ENCODE results near the gene PLXDC2. TPM values are rescaled to one million over a fixed set of nuclear protein-coding genes. Genes with fewer than 3 reads are reported as not detected.

Gene PLXDC2
- total and polyA plus RNA-seq, 10 of the 15 experiments (the other 5 are each of a cell fraction or from before 2014, with no cell fraction given), result 0.05 to 1.8 (median 0.14) TPM; not detected in 2

DNA sequence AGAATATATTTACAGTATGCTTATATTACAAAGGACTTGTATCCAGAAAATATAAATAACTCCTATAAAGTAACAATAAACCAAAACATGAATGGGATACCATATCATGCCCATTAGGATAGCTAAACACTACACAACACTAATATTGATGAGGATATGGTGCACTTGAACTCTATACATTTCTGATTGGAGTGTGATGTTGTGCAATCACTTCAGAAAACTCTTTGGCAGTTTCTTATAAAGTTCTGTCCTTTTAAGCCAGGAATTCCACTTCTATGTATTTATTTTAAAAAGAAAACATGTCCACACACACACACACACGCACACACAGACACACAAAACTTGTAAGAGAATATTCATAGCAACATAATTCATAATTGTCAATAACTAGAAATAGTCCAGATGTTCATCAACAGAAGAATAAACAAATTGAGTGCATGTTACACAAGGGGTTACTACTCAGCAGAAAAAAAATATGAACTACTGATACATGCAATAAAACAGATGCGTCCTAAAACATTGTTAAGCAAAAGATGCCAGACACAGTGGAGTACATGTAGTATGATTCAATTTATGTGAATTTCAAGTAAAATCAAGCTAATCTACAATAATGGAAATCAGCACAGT, 416.0 kb downstream of the PLXDC2 start:
- Histone ChIP-seq H3K79me2 (ENCODE audit: control insufficient read depth, insufficient read depth, low read length) (no peaks in the 10 kb centered on the region), H3K27ac (ENCODE audit: control insufficient read depth, insufficient read depth) (no peak overlapping the region), H3K36me3 (ENCODE audit: control insufficient read depth in 2 of 2, insufficient read depth in 2 of 2, low read length in 1 of 2) (no peaks in the 10 kb centered on the region), H2AFZ (ENCODE audit: control insufficient read depth, low read depth, low read length) (no peak overlapping the region), H3K4me3 (no peak overlapping the region), H3K4me1 (ENCODE audit: control insufficient read depth, insufficient read depth, low read length) (no peaks in the 10 kb centered on the region), H3K9ac (ENCODE audit: control insufficient read depth, insufficient read depth, low read length) (no peak overlapping the region), H4K20me1 (ENCODE audit: control insufficient read depth, insufficient read depth) (no peaks in the 10 kb centered on the region), H3K4me2 (ENCODE audit: control insufficient read depth, insufficient read depth) (no peak overlapping the region), H3K27me3 (replicated peaks in 1 of 2; ENCODE audit: control insufficient read depth in 2 of 2, insufficient read depth in 2 of 2, low read length in 1 of 2) (no peaks in the 10 kb centered on the region), H3K9me3 (replicated peaks; ENCODE audit: control insufficient read depth, insufficient read depth, low read length) (no peaks in the 10 kb centered on the region)
- SMC1A ChIA-PET (ENCODE audit: uncharacterized antibody, unreplicated experiment), result interaction anchor here (0.5 to 0.6 kb wide), 2 partner anchors 16 to 329 kb away, joined by 3 to 4 read pairs; no protein-coding TSS in a partner anchor
- POLR2A ChIA-PET, result no interaction called here
- FAIRE-seq (no peak), DNase-seq (ENCODE audit: low read depth, low spot score) (no peak), ATAC-seq (no peak)
- in situ Hi-C loops (cut with MboI) (no loop called here), intact Hi-C loops (cut with micrococcal nuclease; ENCODE audit: unreplicated experiment) (no loop called here)
- 2% methylated on average over 2 of the region's 2 CpGs for WGBS (ENCODE audit: insufficient coverage, insufficient replicate concordance, low lambda C conversion rate, missing lambda C conversion rate)
- RAD21 ChIA-PET (ENCODE audit: unreplicated experiment), result no interaction called here
- CTCF ChIA-PET, result no interaction called here
- TF ChIP-seq KLF5 (IDR thresholded peaks at IDR 0.05; ENCODE audit: partially characterized antibody) (no peak), STAT1 (conservative IDR thresholded peaks at IDR 0.05) (no peak), CHD1 (IDR thresholded peaks at IDR 0.05; ENCODE audit: low read depth, low read length) (no peak), EGR1 (IDR thresholded peaks at IDR 0.05; ENCODE audit: borderline replicate concordance in 1 of 2, low read depth in 2 of 2, low read length in 2 of 2) (no peak), HDAC6 (IDR thresholded peaks at IDR 0.05; ENCODE audit: unreplicated experiment) (no peak), ZNF24 (IDR thresholded peaks at IDR 0.05) (no peak)
- TF ChIP-seq, protein P1, sequence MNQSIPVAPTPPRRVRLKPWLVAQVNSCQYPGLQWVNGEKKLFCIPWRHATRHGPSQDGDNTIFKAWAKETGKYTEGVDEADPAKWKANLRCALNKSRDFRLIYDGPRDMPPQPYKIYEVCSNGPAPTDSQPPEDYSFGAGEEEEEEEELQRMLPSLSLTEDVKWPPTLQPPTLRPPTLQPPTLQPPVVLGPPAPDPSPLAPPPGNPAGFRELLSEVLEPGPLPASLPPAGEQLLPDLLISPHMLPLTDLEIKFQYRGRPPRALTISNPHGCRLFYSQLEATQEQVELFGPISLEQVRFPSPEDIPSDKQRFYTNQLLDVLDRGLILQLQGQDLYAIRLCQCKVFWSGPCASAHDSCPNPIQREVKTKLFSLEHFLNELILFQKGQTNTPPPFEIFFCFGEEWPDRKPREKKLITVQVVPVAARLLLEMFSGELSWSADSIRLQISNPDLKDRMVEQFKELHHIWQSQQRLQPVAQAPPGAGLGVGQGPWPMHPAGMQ (IDR thresholded peaks at IDR 0.05; ENCODE audit: borderline replicate concordance), result no peak
- no TSS peak for BruUV-seq (replicated peaks)

DNA sequence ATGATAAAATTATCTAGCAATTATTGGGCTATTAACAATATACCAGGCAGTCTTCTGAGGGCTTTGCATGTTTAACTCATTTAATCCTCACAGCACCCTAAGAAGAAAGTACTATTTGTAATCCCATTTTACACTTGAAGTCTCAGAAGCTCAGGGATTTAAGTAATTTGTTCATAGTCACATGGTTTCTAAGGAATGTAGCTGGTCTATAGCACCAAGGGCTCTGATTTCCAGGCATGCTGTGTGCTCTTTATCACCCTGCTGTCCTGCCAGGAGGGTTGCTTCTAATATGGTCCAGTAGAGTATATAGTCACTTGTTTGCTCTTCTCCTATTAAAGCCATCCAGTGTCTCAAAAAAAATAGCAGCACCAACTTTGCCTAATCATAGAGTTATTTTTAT, 417.2 kb downstream of the PLXDC2 start:
- BruUV-seq (replicated peaks), result no TSS peak
- Histone ChIP-seq H4K20me1 (ENCODE audit: control insufficient read depth, insufficient read depth) (no peaks in the 10 kb centered on the region), H2AFZ (ENCODE audit: control insufficient read depth, low read depth, low read length) (no peak overlapping the region), H3K27me3 (replicated peaks in 1 of 2; ENCODE audit: control insufficient read depth in 2 of 2, insufficient read depth in 2 of 2, low read length in 1 of 2) (no peaks in the 10 kb centered on the region), H3K27ac (ENCODE audit: control insufficient read depth, insufficient read depth) (no peak overlapping the region), H3K4me2 (ENCODE audit: control insufficient read depth, insufficient read depth) (no peak overlapping the region), H3K4me3 (no peak overlapping the region), H3K36me3 (ENCODE audit: control insufficient read depth in 2 of 2, insufficient read depth in 2 of 2, low read length in 1 of 2) (no peaks in the 10 kb centered on the region), H3K4me1 (ENCODE audit: control insufficient read depth, insufficient read depth, low read length) (no peaks in the 10 kb centered on the region), H3K9me3 (replicated peaks; ENCODE audit: control insufficient read depth, insufficient read depth, low read length) (no peaks in the 10 kb centered on the region), H3K79me2 (ENCODE audit: control insufficient read depth, insufficient read depth, low read length) (no peaks in the 10 kb centered on the region), H3K9ac (ENCODE audit: control insufficient read depth, insufficient read depth, low read length) (no peak overlapping the region)
- CTCF ChIA-PET, result no interaction called here
- TF ChIP-seq POLR2AphosphoS2 (IDR thresholded peaks at IDR 0.05; ENCODE audit: low read depth, low read length) (no peak), FOS (IDR thresholded peaks at IDR 0.05; ENCODE audit: borderline replicate concordance, extremely low read depth, insufficient read length) (no peak), SRF (IDR thresholded peaks at IDR 0.05; ENCODE audit: low read depth in 2 of 2, low read length in 2 of 2) (no peak)
- TF ChIP-seq, protein P2, sequence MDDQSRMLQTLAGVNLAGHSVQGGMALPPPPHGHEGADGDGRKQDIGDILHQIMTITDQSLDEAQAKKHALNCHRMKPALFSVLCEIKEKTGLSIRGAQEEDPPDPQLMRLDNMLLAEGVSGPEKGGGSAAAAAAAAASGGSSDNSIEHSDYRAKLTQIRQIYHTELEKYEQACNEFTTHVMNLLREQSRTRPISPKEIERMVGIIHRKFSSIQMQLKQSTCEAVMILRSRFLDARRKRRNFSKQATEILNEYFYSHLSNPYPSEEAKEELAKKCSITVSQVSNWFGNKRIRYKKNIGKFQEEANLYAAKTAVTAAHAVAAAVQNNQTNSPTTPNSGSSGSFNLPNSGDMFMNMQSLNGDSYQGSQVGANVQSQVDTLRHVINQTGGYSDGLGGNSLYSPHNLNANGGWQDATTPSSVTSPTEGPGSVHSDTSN (IDR thresholded peaks at IDR 0.05; ENCODE audit: insufficient replicate concordance, low read depth, low read length), result no peak
- RAD21 ChIA-PET (ENCODE audit: unreplicated experiment), result no interaction called here
- intact Hi-C loops (cut with micrococcal nuclease; ENCODE audit: unreplicated experiment), result no loop called here
- SMC1A ChIA-PET (ENCODE audit: uncharacterized antibody, unreplicated experiment), result no interaction called here
- FAIRE-seq (no peak), DNase-seq (ENCODE audit: low read depth, low spot score) (no peak), ATAC-seq (no peak)
- in situ Hi-C loops (cut with MboI), result no loop called here
- POLR2A ChIA-PET, result no interaction called here
